ENCODE data around the gene ZBTB1. TPM values are rescaled to one million over a fixed set of nuclear protein-coding genes. Genes with fewer than 3 reads are reported as not detected.

Gene ZBTB1
- total RNA-seq, 1 donor = 83.8 TPM

GRCh38 chr14:64474698-64475097 lies 29.9 kb upstream of the ZBTB1 start:
- TF ChIP-seq, protein P1, sequence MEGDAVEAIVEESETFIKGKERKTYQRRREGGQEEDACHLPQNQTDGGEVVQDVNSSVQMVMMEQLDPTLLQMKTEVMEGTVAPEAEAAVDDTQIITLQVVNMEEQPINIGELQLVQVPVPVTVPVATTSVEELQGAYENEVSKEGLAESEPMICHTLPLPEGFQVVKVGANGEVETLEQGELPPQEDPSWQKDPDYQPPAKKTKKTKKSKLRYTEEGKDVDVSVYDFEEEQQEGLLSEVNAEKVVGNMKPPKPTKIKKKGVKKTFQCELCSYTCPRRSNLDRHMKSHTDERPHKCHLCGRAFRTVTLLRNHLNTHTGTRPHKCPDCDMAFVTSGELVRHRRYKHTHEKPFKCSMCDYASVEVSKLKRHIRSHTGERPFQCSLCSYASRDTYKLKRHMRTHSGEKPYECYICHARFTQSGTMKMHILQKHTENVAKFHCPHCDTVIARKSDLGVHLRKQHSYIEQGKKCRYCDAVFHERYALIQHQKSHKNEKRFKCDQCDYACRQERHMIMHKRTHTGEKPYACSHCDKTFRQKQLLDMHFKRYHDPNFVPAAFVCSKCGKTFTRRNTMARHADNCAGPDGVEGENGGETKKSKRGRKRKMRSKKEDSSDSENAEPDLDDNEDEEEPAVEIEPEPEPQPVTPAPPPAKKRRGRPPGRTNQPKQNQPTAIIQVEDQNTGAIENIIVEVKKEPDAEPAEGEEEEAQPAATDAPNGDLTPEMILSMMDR (IDR thresholded peaks at IDR 0.05; ENCODE audit: insufficient read depth, low read depth, low read length) = no peak
- DNase-seq (ENCODE audit: low read depth) = no peak
- H3K4me3 ChIP-seq (ENCODE audit: low read depth, low read length) = no peak overlapping the region

GRCh38 chr14:64475585-64476273 lies 28.8 kb upstream of the ZBTB1 start:
- TF ChIP-seq, protein P1 (IDR thresholded peaks at IDR 0.05; ENCODE audit: insufficient read depth, low read depth, low read length) = no peak
- DNase-seq (ENCODE audit: low read depth) = no peak
- no peak overlapping the region for H3K4me3 ChIP-seq (ENCODE audit: low read depth, low read length)

GRCh38 chr14:64476438-64476837 lies 28.1 kb upstream of the ZBTB1 start:
- DNase-seq (ENCODE audit: low read depth) = no peak
- no peak overlapping the region for H3K4me3 ChIP-seq (ENCODE audit: low read depth, low read length)
- TF ChIP-seq, protein P1 (IDR thresholded peaks at IDR 0.05; ENCODE audit: insufficient read depth, low read depth, low read length) = no peak

DNA sequence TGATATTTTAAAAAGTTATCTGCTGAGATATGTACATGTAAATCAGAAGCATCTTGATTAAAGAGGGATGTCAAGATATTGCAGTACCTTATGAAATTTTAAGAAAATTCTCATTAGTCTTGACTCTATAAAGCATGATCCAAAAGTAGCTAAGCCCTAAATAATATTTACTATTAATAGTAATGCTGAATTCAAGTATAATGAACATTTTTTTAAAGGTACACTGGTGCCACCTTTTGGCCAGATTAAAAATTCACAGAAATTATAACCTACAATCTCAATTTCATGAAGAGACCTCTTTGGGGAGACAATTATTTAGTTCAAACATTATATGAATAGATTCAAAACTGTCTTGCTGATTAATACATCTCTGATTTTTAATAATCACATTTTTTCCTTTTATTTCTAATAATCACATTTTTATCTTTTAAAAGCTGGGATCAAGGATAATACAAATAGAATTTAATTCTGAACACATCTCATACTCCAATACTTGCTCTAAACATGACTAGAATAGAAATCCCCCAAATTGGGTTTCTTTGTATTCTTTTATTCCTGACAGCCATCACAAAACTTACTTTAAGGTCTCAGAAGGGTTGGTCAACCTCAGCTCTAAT lies 25.8 kb upstream of the ZBTB1 start:
- peak; percentile 44 for DNase-seq (ENCODE audit: low read depth)
- TF ChIP-seq, protein P1 (IDR thresholded peaks at IDR 0.05; ENCODE audit: insufficient read depth, low read depth, low read length) = peak; percentile 49
- H3K4me3 ChIP-seq (ENCODE audit: low read depth, low read length) = no peak overlapping the region

DNA sequence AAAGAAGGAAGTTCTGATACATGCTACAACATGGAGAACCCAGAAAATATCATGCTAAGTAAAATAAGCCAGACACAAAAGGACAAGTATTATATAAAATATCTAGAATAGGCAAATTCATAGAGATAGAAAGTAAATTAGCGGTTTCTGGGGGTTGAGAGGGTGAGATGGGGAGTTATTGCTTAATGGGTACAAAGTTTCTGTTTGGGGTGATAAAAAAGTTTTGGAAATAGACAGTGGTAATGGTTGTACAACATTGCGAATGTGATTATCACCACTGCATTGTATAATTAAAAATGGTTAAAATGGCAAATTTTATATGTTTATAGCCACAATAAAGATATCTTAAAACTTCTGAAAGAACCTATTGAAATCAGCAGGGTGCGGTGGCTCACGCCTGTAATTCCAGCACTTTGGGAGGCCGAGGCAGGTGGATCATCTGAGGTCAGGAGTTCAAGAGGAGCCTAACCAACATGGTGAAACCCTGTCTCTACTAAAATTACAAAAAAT lies 15.9 kb upstream of the ZBTB1 start:
- no peak for DNase-seq (ENCODE audit: low read depth)
- TF ChIP-seq, protein P1 (IDR thresholded peaks at IDR 0.05; ENCODE audit: insufficient read depth, low read depth, low read length) = no peak
- no peak overlapping the region for H3K4me3 ChIP-seq (ENCODE audit: low read depth, low read length)

GRCh38 chr14:64491637-64492036 lies 12.9 kb upstream of the ZBTB1 start:
- no peak overlapping the region for H3K4me3 ChIP-seq (ENCODE audit: low read depth, low read length)
- TF ChIP-seq, protein P1 (IDR thresholded peaks at IDR 0.05; ENCODE audit: insufficient read depth, low read depth, low read length) = no peak
- DNase-seq (ENCODE audit: low read depth) = no peak

Measured in fibroblast of villous mesenchyme (primary cell).